ENCODE data around the gene NR3C2.

- TF ChIP-seq CTCF (IDR thresholded peaks at IDR 0.05; ENCODE audit: low read length) (no peak), EZH2 (IDR thresholded peaks at IDR 0.05; ENCODE audit: borderline replicate concordance, low read length) (no peak)
These were observed 360.9 kb downstream of the NR3C2 start for GRCh38 chr4:148081267-148081666.

Data from OCI-LY1 (cell line).